Right renal pelvis (tissue), 4 donors: ENCODE data around the gene HSPA12A. TPM values are rescaled to one million over a fixed set of nuclear protein-coding genes. Genes with fewer than 3 reads are reported as not detected.
"Not testable (repeated sequence)": the region's sequence is repeated elsewhere in the genome, so short reads cannot be mapped to it uniquely, and the experiment has no call there.

Experiments used
- DNase-seq, 4 donors: peaks; one replicate each; pipeline ENCODE4 v3.0.0-alpha.2; 2013; ENCODE audit warnings: low read depth in 4 of 4, low spot score in 3 of 4, missing footprints in 1 of 4
- polyA plus RNA-seq, 4 donors: library from polyadenylated mRNA; unstranded; fragments of 120-200 nt; gene quantifications; one replicate each; pipeline ENCODE4 v1.2.1, GENCODE V29; 2013; ENCODE audit not compliant: insufficient read length in 4 of 4

HSPA12A gene
- polyA plus RNA-seq, 4 donors, result 32.8 to 49.4 (median 37.5) TPM

GRCh38 chr10:116719804-116720203 lies 22.6 kb downstream of the HSPA12A start:
- DNase-seq, result no peak

DNA sequence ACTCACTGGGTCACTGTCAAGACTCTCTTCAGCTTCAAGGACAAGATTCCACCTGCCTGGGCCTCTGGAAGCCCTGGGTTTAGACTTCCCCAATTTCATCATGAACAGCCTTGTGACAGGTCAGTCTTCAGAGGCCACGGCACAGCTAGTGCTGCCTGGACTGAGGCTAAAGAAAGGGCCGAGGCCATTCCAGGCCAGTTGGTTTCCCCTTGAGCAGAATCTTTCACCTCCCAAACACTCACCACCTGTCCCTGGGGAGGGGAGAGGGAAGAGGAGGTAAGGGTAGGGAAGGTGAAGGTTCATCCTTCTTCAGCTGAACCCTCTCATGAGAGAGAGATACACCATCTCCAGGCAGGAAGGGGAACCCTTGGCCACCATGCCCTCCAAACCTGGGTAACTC lies 24.3 kb downstream of the HSPA12A start:
- no peak for DNase-seq

DNA sequence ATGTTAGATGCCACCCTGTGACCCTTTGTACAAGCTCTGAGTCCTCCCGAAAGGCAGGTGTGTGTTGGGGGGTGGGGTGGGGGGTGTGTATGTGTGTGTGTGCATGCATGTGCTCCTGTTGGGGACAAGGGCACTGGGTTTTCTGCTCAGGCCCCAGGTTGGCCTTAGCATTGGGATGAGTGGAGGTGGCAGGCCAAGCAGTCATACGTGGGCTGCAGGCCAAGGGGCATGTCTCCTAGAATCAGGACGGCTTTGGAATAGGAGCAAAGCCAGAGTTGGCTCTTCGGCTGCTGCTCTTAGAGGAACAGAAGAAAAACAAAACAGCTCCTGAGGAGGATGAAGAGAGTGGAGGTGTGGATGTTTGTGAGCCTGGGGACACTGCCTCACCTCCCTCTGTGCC lies 26.0 kb downstream of the HSPA12A start:
- DNase-seq, result no peak

- DNase-seq, result no peak
Observed at GRCh38 chr10:116715839-116716377, 26.5 kb downstream of the HSPA12A start.

DNA sequence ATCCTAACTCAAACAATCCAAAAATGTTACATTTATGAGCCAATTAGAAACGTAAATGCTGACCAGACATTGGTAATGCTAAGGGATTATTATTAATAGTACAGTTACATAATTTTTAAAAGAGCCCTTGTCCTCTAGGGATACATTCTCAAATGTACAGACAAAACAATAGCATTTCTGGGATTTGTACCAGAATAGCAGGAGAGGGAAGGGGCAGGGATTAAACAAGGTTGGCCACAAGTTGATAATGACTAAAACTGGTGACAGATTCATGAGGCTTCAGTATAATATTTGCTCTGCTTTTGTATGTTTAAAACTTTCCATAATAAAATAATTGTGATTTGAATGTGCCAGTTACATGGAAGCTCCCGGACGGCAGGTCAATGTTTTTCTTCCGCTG lies 27.0 kb downstream of the HSPA12A start:
- DNase-seq, result no peak

- no peak for DNase-seq
Observed at GRCh38 chr10:116713846-116714245, 28.5 kb downstream of the HSPA12A start.

- DNase-seq, result no peak
Observed at GRCh38 chr10:116712989-116713543, 29.3 kb downstream of the HSPA12A start.

GRCh38 chr10:116712519-116712918 lies 29.8 kb downstream of the HSPA12A start:
- no peak for DNase-seq

- not testable (repeated sequence) for DNase-seq
Observed at GRCh38 chr10:116711803-116712202, 30.6 kb downstream of the HSPA12A start.

GRCh38 chr10:116710076-116710475 lies 32.3 kb downstream of the HSPA12A start:
- DNase-seq, result no peak

GRCh38 chr10:116708877-116709276 lies 33.5 kb downstream of the HSPA12A start:
- no peak for DNase-seq

DNA sequence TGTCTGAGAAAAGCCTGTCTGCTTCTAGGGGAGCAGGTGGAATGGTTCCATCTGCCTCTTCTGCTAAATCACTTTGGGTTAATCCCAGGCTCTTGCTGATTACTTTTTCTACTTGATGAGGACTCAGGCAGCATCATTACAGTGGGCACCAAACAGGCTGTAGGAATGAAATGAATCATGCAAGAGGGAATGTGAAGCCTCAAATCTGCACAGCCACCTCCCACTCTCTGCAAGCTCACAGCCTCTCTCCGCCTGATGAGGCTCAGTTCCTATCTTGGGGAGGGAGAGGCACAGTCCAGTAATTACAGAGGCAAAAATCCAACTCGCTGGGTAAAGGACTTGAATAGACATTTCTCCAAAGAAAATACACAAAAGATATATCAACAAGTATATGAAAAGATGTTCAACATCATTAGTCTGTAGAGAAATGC lies 34.0 kb downstream of the HSPA12A start:
- DNase-seq, result no peak

DNA sequence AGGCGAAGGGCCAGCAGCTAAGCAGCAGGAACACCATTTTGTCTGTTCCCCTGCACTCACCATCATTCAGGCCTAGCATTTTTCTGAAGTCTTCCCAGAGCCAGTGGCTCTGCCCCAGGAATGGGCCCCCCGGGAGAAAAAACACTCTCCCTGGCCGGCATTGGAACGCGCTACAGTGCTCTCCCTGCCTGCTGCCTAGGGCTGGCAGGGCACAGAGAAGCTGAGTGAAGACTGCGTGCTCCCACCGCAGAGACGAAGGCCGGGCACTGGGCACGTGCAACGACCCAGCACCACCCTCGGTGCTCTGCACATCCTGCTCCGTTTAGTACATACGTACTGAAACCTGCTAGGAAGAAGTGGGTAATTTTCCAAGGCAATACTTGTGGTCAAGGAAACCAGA lies 34.4 kb downstream of the HSPA12A start:
- no peak for DNase-seq

- DNase-seq, result no peak
Observed at GRCh38 chr10:116706281-116706680, 36.1 kb downstream of the HSPA12A start.

- no peak for DNase-seq
Observed at GRCh38 chr10:116705498-116705897, 36.9 kb downstream of the HSPA12A start.

DNA sequence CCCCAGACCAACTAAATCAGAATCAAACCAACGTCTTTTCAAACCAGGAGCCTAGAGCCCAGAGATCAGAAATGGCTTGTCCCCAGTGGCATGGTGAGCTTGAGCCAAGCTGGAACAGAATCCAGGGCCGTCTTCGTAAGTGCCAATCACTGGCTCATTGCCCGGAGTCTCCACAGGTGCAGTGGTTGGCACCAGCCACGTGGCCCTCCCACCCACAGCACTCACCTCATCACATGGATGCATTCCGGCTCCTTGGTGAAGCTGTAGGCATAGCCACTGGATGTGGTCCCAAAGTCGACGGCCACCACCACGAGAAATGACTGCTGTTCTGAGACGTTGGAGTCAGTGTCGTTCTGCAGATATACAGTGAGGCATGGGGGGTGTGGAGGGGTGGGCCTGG lies 37.4 kb downstream of the HSPA12A start:
- DNase-seq, result no peak

- DNase-seq, result no peak
Observed at GRCh38 chr10:116702165-116702564, 40.2 kb downstream of the HSPA12A start.

DNA sequence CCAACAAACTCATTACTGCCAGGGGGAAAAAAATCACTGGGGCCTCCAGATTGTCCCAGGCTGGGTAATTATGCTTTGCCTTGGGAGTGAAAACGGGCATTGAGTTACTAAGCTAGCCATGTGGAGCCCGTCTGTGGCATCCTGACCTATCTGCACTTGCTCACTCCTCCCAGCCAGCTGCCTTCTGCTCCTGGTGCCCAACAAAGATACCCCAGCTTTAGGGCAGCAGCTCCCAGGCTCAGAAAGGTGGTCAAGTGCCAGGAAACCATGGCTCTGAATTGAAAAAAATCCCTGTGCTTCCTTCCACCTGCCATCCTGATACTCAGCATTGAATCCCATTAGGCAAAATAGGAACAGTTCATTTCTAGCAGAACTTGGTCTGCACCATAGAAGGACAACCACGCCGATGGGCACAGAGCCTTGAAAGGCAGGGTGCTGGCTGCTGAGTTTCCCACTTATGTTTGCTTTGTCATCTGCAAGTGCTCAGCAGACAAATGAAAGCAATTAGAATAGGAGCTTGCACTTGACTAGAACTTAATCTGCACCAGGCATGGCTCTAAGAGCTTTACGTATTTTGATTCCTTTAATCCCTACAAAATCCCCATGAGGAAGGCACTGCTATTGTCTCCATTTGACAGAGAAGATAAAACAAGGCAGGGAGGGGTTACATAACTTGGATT lies 42.8 kb downstream of the HSPA12A start:
- DNase-seq, result no peak

- DNase-seq, result no peak
Observed at GRCh38 chr10:116699049-116699448, 43.3 kb downstream of the HSPA12A start.

DNA sequence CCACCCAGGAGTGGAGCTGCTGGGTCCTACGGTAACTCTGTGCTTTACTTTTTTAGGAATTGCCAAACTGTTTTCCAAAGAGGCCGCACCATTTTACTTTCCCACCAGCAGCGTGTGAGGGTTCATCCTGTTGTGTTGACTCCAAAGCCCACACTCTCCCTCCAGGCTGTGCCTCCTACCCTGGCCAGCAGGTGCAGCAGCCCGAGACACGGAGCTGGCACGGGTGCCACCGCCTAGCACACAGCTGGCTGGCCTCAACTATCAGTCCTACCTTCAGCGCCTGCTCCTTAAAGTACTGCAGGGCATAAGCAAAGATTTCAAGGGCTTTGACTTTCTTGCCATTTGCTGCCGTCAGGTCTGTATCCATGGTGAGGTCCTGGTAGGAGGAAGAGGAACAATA lies 44.0 kb downstream of the HSPA12A start:
- no peak for DNase-seq

GRCh38 chr10:116697816-116698215 lies 44.5 kb downstream of the HSPA12A start:
- DNase-seq, result no peak

GRCh38 chr10:116696919-116697318 lies 45.4 kb downstream of the HSPA12A start:
- DNase-seq, result no peak
